Measurements from ENCODE around the gene CUL4B.

DNA sequence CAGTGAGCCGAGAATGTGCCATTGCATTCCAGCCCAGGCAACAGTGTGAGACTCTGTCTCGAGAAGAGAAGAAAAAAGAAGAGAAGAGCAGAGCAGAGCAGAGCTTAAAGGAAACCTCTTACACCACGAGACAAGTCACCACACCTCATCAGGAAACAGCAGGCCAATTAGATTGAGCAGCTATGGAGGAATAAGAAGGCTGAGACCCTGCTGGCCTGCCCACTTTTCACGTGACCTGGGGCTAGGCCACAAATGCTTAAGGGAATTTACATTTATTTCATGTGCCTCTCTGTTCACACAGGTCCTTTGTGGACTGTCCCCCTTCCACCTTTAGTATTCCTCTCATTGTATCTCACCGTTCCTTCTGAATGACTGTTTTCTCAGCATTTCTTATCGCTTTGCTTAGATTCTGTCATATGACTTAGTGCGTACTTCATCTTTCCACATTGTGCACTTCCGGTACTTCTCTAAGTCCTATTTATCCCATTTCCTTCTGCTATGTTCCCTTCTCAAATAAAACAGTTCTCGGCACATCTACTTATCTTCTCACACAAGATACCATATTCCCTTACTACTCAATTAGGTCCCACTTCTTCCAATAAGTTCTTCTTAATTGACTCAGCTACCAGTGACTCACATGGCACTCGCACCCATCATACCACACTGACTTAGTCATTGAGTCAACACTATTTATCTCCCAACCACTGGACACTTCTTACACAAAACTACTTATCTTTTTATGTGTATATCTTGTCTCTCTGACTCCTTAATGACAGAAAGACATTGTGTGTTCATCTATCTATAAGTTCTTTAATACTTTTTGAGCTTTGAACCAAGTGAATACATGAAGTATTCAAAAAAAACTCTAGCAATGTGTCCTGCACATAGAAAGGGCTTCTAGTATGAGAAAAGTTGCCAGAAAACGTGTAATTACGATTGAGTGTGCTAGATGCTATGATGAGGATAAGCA lies 11.0 kb downstream of the CUL4B start:
- no peak for TF ChIP-seq POLR2AphosphoS5 (IDR thresholded peaks at IDR 0.05; ENCODE audit: low read depth, low read length)
- no peak for TF ChIP-seq POLR2A (IDR thresholded peaks at IDR 0.05; ENCODE audit: low read depth, low read length)
- TF ChIP-seq TAF1 (IDR thresholded peaks at IDR 0.05; ENCODE audit: borderline replicate concordance, low read depth, low read length): no peak
